ENCODE measurements around the gene TAPBP.
"Not testable (repeated sequence)": the region's sequence is repeated elsewhere in the genome, so short reads cannot be mapped to it uniquely, and the experiment has no call there.

Gene TAPBP

GRCh38 chr6:33276581-33276863 lies 37.4 kb downstream of the TAPBP start:
- no peak for DNase-seq (ENCODE audit: low read depth)

- not testable (repeated sequence) for DNase-seq (ENCODE audit: low read depth)
These were observed 37.9 kb downstream of the TAPBP start for GRCh38 chr6:33275795-33276580.

GRCh38 chr6:33273924-33274902 lies 39.7 kb downstream of the TAPBP start:
- no peak for DNase-seq (ENCODE audit: low read depth)

DNA sequence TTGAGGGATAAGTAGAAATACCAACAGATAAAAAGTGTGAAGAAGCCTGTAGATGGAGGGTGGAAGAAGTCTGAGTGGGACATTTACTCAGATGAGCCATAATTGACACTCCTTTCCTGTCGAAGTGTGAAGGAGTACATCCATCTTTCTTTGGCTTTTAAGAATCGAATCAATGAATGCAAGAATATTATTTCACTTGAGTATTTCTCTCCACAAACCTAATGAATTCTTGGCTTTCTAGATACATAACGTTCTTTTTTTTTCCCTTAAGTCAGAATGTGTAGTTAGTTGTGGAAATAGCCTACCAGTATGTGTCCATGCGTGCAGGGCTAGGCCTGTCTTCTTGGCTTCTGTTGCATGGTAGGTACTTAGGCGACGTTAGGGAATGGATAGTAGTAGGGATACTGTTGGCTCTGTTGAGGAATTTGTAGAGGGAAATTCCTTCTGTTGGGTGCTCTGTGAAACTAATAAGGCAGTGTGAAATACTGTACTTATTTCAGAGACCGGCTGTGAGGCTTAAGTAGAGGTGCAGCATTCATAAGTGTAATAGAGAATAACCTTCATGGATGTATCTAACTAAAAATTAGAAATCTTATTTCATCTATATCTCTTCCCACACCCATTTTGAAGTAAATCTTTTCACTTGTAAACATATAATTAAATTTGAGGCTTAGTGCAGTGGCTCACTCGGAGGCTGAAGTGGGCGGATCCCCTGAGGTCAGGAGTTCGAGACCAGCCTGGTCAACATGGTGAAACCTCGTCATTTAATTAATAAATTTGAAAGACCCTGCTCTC lies 40.6 kb downstream of the TAPBP start:
- DNase-seq (ENCODE audit: low read depth), result no peak

GRCh38 chr6:33272275-33273128 lies 41.4 kb downstream of the TAPBP start:
- DNase-seq (ENCODE audit: low read depth), result no peak

- peak; percentile 65 for DNase-seq (ENCODE audit: low read depth)
These were observed 42.2 kb downstream of the TAPBP start, which contains the start of the genes RPS18 and VPS52 for GRCh38 chr6:33271468-33272274. Gene RPS18 (plus strand): TSS chr6:33272075. CDS start chr6:33272120, 45 bp downstream. Gene VPS52 (minus strand): TSS chr6:33271876. CDS start chr6:33271675, 201 bp downstream.

GRCh38 chr6:33271117-33271467 lies 42.8 kb downstream of the TAPBP start:
- DNase-seq (ENCODE audit: low read depth), result no peak

DNA sequence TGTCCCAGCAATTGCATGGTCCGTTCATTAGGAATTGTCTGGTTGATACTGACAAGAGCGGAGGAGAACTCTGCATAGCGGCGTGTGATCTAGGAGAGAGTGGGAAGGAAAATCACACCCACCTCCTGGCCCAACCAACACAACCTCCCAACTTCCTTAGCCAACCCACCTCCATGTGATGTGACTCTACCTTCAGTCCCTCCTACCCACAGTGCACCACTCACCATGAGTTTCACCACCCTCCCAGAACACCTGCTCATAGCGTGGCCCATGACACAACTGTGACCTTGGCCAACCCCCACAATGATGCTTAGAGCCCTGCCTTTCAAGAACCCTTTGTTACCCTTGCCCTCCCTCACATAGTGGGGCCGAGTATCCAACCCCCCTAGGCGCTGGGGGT lies 49.9 kb downstream of the TAPBP start:
- no peak for DNase-seq (ENCODE audit: low read depth)

DNA sequence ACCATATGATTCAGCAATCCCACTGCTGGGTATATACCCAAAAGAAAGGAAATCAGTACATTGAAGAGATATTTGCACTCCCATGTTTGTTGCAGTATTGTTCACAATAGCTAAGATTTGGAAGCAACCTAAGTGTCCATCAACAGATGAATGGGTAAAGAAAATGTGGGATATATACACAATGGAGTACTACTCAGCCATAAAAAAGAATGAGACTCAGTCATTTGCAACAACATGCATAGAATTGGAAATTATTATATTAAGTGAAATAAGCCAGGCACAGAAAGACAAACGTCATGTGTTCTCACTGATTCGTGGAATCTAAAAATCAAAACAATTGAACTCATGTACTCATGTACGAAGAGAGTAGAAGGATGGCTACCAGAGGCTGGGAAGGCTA lies 51.4 kb downstream of the TAPBP start:
- not testable (repeated sequence) for DNase-seq (ENCODE audit: low read depth)

DNA sequence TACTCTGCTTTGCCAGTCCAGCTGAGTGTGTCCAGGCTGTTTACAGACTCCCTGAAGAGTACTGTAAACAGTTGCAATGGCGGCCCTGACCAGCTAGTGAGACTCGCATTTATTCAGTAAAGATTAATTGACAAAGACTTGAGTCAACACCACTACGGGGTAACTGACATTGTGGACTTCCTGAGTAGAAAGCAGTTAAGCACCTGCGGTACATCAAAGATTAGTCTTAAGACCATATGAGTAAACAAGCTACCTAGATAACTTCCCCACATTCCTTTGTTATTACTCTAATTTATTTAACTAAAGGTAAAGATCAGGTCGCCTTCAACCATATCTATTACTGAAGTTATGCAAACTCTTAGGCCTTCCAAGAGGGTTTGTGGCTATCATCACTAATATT lies 54.8 kb downstream of the TAPBP start:
- no peak for DNase-seq (ENCODE audit: low read depth)

DNA sequence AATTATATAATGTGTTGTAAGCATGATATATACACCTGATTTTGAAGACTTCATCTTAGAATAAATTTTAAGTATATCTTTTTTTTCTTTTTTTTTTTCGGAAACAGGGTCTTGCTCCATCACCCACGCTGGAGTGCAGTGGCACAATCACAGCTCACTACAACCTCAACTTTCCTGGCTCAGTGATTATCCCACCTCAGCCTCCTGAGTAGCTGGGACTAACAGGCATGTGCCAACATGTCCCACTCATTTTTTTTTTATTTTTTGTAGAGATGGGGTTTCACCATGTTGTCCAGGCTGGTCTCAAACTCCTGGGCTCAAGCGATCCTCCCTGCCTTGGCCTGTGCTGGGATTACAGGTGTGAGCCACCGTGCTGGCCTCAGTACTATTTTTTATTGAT lies 59.3 kb downstream of the TAPBP start:
- DNase-seq (ENCODE audit: low read depth), result no peak

GRCh38 chr6:33252759-33253158 lies 61.1 kb downstream of the TAPBP start:
- DNase-seq (ENCODE audit: low read depth), result no peak

DNA sequence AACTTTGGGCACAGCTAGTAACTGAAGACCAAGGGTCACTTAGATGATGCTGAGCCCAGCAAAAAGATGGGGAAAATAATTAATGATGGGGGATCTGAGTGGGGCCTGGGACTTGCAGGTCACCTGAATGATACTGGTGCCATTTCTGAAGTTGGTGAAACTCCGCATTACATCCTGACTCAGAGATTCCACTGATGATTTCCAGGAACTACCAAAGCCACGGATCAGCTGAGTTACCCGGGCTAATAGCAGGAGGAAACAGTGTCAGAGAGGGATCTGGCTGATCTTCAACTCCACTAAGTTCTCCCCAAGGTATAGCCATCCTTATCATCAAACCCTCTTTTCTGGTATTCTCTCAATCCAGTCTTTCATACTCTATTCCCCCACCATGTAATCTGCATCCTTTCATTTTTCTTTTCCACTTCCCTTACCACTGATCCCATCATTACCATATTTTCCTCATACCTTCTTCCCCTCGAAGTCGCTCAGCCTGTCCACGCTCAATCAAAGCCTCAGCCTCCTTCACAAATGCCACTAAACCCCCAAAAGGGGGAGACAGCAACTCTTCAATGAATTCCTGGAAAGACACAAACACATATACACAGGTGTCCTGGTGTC lies 62.4 kb downstream of the TAPBP start:
- no peak for DNase-seq (ENCODE audit: low read depth)

DNA sequence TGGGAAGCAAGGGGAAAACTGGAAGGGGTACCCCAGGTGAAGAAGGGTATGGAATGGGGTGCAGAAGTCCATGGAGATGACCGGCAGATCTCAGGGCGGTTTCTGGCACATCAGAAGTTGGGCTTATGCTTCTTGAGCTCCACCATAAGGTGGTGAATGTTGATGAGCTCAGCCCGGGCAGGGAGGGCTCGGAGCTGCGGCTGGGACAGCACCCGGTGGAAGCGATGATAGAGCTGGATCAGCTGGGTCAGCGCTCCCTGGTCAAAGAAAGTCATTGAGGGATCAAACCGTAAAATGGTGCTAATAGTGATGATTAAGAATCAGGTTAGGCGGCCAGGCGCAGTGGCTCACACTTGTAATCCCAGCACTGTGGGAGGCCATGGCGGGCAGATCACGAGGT lies 63.1 kb downstream of the TAPBP start:
- no peak for DNase-seq (ENCODE audit: low read depth)

- no peak for DNase-seq (ENCODE audit: low read depth)
These were observed 63.9 kb downstream of the TAPBP start for GRCh38 chr6:33249732-33250630.
